RWPE2 (cell line): ENCODE measurements around the gene SMC3.

Experiments used
- ATAC-seq: fragments of 200-7000 bp; cut with Tn5 transposase; 3 replicates; pipeline ENCODE4 v1.9.1; 2021; ENCODE audit warnings: low read depth
- DNase-seq: peaks from one replicate; pipeline ENCODE4 v3.0.0-alpha.2; 2020; ENCODE audit warnings: low spot score
- H3K27ac ChIP-seq: fragments of 450-650 bp; 2 replicates; pipeline ENCODE4 v1.5.1; 2017; ENCODE audit warnings: mild to moderate bottlenecking; ENCODE audit not compliant: poor library complexity, severe bottlenecking
- H3K27me3 ChIP-seq: fragments of 250-450 bp; sonication (Bioruptor Pico); 2 replicates; pipeline ENCODE4 v1.5.1; 2021; ENCODE audit warnings: mild to moderate bottlenecking, moderate library complexity; ENCODE audit not compliant: insufficient read depth, poor library complexity, severe bottlenecking
- H3K36me3 ChIP-seq: fragments of 250-450 bp; sonication (Bioruptor Pico); 2 replicates; pipeline ENCODE4 v1.5.1; 2020; ENCODE audit warnings: low read depth, mild to moderate bottlenecking, moderate library complexity
- H3K4me1 ChIP-seq: fragments of 250-450 bp; sonication (Bioruptor Pico); 2 replicates; pipeline ENCODE4 v1.5.1; 2021; ENCODE audit warnings: mild to moderate bottlenecking, moderate library complexity; ENCODE audit not compliant: insufficient read depth, poor library complexity, severe bottlenecking
- H3K4me3 ChIP-seq: fragments of 250-450 bp; sonication (Bioruptor Pico); 2 replicates; pipeline ENCODE4 v1.5.1; 2021; ENCODE audit warnings: mild to moderate bottlenecking, moderate library complexity; ENCODE audit not compliant: severe bottlenecking
- H3K9me3 ChIP-seq: fragments of 250-450 bp; sonication (Bioruptor Pico); 2 replicates; pipeline ENCODE4 v1.5.1; 2021; ENCODE audit warnings: mild to moderate bottlenecking, moderate library complexity; ENCODE audit not compliant: severe bottlenecking
- TF ChIP-seq, protein P1 (sequence below): fragments of 450-650 bp; IDR thresholded peaks from one replicate; pipeline ENCODE4 v1.5.1; 2017; ENCODE audit warnings: mild to moderate bottlenecking, moderate library complexity; ENCODE audit not compliant: poor library complexity, severe bottlenecking

Gene SMC3

DNA sequence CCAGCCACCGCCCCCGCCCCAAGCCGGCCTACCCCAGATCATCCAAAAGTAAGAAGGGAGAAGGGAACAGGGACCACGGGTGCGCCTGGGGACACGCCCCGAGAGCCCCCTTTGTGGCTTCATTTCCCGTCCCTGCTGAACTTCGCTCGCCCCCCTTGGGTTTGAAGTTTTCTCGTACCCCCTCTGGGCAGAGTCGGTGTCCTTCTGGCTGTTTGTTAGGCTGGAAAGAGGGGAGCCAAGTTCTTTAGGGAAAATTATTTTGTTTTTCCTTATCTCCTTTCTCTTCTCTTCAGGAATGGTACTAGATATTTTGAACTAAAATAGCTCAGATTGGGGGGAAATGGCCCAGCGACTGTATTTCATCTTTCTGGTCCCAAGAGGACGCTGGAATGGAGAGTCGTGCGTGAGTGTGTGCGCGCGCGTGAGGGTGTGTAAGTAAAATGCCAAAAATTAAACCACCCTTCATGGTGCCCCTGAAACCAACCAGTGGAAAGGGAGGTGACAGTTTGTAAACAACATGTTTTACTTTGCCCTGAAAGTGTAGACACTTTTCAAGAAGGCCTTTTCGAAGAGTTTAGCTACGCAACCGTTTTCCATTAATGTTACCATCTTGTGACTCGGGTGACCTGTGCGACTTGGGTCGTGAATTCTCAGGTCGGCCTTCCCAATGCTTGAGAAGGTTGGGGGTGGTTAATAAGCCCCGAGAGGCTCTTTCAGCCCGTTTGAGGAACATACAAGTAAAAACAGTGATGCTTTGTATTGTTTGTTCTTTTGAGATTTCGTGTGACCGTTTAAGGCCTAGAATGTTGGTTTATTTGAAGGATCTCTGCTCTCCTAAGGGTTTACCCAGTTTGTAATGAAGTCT is 77.3 kb downstream of the SMC3 start:
- TF ChIP-seq, protein P1, sequence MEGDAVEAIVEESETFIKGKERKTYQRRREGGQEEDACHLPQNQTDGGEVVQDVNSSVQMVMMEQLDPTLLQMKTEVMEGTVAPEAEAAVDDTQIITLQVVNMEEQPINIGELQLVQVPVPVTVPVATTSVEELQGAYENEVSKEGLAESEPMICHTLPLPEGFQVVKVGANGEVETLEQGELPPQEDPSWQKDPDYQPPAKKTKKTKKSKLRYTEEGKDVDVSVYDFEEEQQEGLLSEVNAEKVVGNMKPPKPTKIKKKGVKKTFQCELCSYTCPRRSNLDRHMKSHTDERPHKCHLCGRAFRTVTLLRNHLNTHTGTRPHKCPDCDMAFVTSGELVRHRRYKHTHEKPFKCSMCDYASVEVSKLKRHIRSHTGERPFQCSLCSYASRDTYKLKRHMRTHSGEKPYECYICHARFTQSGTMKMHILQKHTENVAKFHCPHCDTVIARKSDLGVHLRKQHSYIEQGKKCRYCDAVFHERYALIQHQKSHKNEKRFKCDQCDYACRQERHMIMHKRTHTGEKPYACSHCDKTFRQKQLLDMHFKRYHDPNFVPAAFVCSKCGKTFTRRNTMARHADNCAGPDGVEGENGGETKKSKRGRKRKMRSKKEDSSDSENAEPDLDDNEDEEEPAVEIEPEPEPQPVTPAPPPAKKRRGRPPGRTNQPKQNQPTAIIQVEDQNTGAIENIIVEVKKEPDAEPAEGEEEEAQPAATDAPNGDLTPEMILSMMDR = no peak
- Histone ChIP-seq H3K4me1 (peaks cover 8% of the 10 kb centered on the region), H3K27me3 (peaks cover 55% of the 10 kb centered on the region), H3K4me3 (peak overlapping the region; percentile 41), H3K9me3 (no peaks in the 10 kb centered on the region), H3K27ac (no peak overlapping the region), H3K36me3 (no peaks in the 10 kb centered on the region)
- no peak for DNase-seq
- no peak for ATAC-seq

- H3K4me1 ChIP-seq = no peaks in the 10 kb centered on the region
- ATAC-seq (no peak), DNase-seq (no peak)
- no peak overlapping the region for H3K27ac ChIP-seq
- TF ChIP-seq, protein P1 = no peak
- peaks cover 47% of the 10 kb centered on the region for H3K27me3 ChIP-seq
- no peaks in the 10 kb centered on the region for H3K9me3 ChIP-seq
- H3K36me3 ChIP-seq = no peaks in the 10 kb centered on the region
- H3K4me3 ChIP-seq = no peak overlapping the region
Measured at GRCh38 chr10:110646417-110647135, 79.1 kb downstream of the SMC3 start.

GRCh38 chr10:110647136-110647430 is 79.6 kb downstream of the SMC3 start:
- Histone ChIP-seq H3K9me3 (no peaks in the 10 kb centered on the region), H3K27me3 (peaks cover 42% of the 10 kb centered on the region), H3K4me3 (no peak overlapping the region), H3K27ac (no peak overlapping the region), H3K36me3 (no peaks in the 10 kb centered on the region), H3K4me1 (no peaks in the 10 kb centered on the region)
- ATAC-seq (no peak), DNase-seq (no peak)
- TF ChIP-seq, protein P1 = no peak

GRCh38 chr10:110648692-110649346 is 81.3 kb downstream of the SMC3 start:
- peaks cover 25% of the 10 kb centered on the region for H3K27me3 ChIP-seq
- peak; percentile 37; the same call in 1 of the 3 replicates for ATAC-seq
- no peak overlapping the region for H3K27ac ChIP-seq
- no peaks in the 10 kb centered on the region for H3K4me1 ChIP-seq
- no peak for DNase-seq
- TF ChIP-seq, protein P1 = peak; percentile 7
- H3K9me3 ChIP-seq = no peaks in the 10 kb centered on the region
- no peak overlapping the region for H3K4me3 ChIP-seq
- no peaks in the 10 kb centered on the region for H3K36me3 ChIP-seq
